Ovary (tissue), 9 donors: ENCODE measurements around the gene NUMBL. TPM values are rescaled to one million over a fixed set of nuclear protein-coding genes. Genes with fewer than 3 reads are reported as not detected.

Experiments used
- DNase-seq, 5 donors: peaks; one replicate each; pipeline ENCODE4 v3.0.0-alpha.2; 2019 to 2020
- H3K27ac ChIP-seq, 2 donors: fragments of 200-600 bp; one replicate each; pipeline versions ENCODE4 v1.5.1 to v1.8.0; 2019 to 2022
- H3K27me3 ChIP-seq: fragments of 200-600 bp; one replicate; pipeline ENCODE4 v1.8.0; 2022
- H3K36me3 ChIP-seq: fragments of 200-600 bp; sonication (generic); one replicate; pipeline ENCODE4 v1.5.1; 2019
- H3K4me1 ChIP-seq: one replicate; pipeline ENCODE4 v1.8.1; 2013; ENCODE audit warnings: mild to moderate bottlenecking, moderate library complexity; ENCODE audit not compliant: insufficient read depth
- H3K4me3 ChIP-seq: fragments of 200-600 bp; sonication (generic); one replicate; pipeline ENCODE4 v1.5.1; 2017
- H3K9me3 ChIP-seq, 2 donors: fragments of 200-600 bp in 1 of 2; sonication (generic) in 1 of 2; one replicate each; pipeline versions ENCODE4 v1.5.1 to v1.8.1; 2013 to 2019; ENCODE audit warnings: mild to moderate bottlenecking in 1 of 2, moderate library complexity in 1 of 2
- EP300 ChIP-seq: sonication (generic); formaldehyde crosslinking; IDR thresholded peaks from one replicate; pipeline ENCODE4 v1.6.1; 2017; ENCODE audit warnings: antibody characterized with exemption
- POLR2A ChIP-seq: fragments of 450-650 bp; IDR thresholded peaks from one replicate; pipeline ENCODE4 v1.6.1; 2017; ENCODE audit warnings: antibody characterized with exemption, mild to moderate bottlenecking, moderate library complexity
- WGBS, 3 donors: extraction: QIAGEN DNeasy Blood & Tissue Kit in 1 of 3; methylation state at CpG; one replicate each; pipeline versions ENCODE4 v1.1.5 to v1.1.7; 2013 to 2017; 5-methylcytosine and 5-hydroxymethylcytosine counted together
- intact Hi-C, 4 donors: fragments of 100-400 bp; cut with DNase I; formaldehyde crosslinking; loops; one replicate each; pipeline versions ENCODE4 v1.11.0 to v1.15.1; 2022 to 2023
- polyA plus RNA-seq, 2 donors: library from polyadenylated mRNA; stranded (reverse); fragments of 200-250 nt in 1 of 2; fragments of 350-450 nt in 1 of 2; fragmentation: Illumina TruSeq in 1 of 2; extraction: RNeasy Lipid Tissue Mini Kit (QIAGEN cat#74804) in 1 of 2; gene quantifications; one replicate each; pipeline ENCODE4 v1.2.3, GENCODE V29; 2013 to 2014
- total RNA-seq, 7 donors: library from RNA; depleted of rRNA in 2 of 7; stranded (reverse); fragments of >200 nt in 2 of 7; fragmentation: NEBNext Ultra II Directional in 3 of 7; extraction: Animal tissue kit (Norgen Biotek cat#: 25700) in 3 of 7; gene quantifications; one replicate each; pipeline versions ENCODE4 v1.1.0 to v1.2.4, GENCODE V29; 2016 to 2023
- TF ChIP-seq, protein P1 (sequence below), 3 donors: fragments of 450-650 bp in 2 of 3; fragments of 200-600 bp in 1 of 3; IDR thresholded peaks; one replicate each; pipeline versions ENCODE4 v1.5.1 to v1.8.0; 2016 to 2022; ENCODE audit warnings: antibody characterized with exemption in 3 of 3, mild to moderate bottlenecking in 1 of 3
- donor health status: DM: no; HTN: no; CAD: no; lungs with moderate emphysema.
- donor health status: DM: no; HTN: no; CAD: no.
- donor health status: Bipolar disorder and iron deficiency.
- donor health status: DM: yes; HTN: yes; CAD: no.
- donor health status: DM: no; HTN: no; CAD: no.
- donor health status: DM: yes; HTN: yes; CAD: no.

Gene NUMBL
- total and polyA plus RNA-seq, 9 donors = 6.7 to 88.9 (median 62.3) TPM

DNA sequence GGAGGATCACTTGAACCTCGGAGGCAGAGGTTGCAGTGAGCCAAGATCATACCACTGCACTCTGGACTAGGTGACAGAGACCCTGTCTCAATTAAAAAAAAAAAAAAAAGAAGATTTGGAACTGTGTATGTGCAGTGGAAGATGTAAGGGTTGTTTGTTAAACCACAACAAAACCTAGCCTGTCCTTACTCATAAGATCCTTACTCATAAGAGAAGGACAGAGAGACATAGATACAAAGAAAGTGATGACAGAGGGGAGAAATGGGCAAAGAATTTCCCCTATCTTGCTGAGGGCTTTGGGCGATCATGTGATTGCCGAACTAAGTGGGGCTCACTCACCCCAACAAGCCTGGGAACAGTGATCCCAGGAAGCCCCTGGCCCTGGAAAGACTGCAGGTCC is 34.4 kb upstream of the NUMBL start:
- no peak for TF ChIP-seq POLR2A
- TF ChIP-seq EP300 = no peak
- TF ChIP-seq, protein P1, sequence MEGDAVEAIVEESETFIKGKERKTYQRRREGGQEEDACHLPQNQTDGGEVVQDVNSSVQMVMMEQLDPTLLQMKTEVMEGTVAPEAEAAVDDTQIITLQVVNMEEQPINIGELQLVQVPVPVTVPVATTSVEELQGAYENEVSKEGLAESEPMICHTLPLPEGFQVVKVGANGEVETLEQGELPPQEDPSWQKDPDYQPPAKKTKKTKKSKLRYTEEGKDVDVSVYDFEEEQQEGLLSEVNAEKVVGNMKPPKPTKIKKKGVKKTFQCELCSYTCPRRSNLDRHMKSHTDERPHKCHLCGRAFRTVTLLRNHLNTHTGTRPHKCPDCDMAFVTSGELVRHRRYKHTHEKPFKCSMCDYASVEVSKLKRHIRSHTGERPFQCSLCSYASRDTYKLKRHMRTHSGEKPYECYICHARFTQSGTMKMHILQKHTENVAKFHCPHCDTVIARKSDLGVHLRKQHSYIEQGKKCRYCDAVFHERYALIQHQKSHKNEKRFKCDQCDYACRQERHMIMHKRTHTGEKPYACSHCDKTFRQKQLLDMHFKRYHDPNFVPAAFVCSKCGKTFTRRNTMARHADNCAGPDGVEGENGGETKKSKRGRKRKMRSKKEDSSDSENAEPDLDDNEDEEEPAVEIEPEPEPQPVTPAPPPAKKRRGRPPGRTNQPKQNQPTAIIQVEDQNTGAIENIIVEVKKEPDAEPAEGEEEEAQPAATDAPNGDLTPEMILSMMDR (IDR thresholded peaks at IDR 0.05) = no peak
- Histone ChIP-seq H3K9me3 (no peaks in the 10 kb centered on the region), H3K27ac (no peak overlapping the region), H3K4me3 (no peak overlapping the region), H3K27me3 (no peaks in the 10 kb centered on the region), H3K36me3 (no peaks in the 10 kb centered on the region), H3K4me1 (peaks cover 3% of the 10 kb centered on the region)
- 93 to 95% (median 94%) methylated on average over 3 of the region's 3 CpGs for WGBS, 3 donors
- intact Hi-C loops = no loop called here
- DNase-seq = no peak

DNA sequence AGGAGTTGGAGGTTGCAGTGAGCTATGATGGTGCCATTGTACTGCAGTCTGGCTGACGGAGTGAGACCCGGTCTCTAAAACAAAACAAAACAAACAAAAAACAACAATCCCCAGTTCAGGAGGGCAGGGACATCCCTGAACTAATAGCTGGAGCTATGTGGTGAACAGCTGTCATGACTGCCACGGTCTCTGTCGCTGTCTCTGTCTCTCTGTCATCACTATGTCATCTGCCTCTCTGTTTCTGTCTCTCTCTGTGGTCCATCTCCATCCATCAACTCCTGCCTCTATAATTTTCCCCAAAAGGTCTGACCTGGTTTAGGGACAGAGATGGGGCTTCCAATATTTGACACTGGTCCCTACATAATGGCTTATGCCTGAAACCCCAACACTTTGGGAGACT is 33.9 kb upstream of the NUMBL start:
- Histone ChIP-seq H3K4me1 (peaks cover 6% of the 10 kb centered on the region), H3K9me3 (no peaks in the 10 kb centered on the region), H3K36me3 (no peaks in the 10 kb centered on the region), H3K4me3 (no peak overlapping the region), H3K27me3 (no peaks in the 10 kb centered on the region), H3K27ac (no peak overlapping the region)
- intact Hi-C loops = no loop called here
- TF ChIP-seq POLR2A (no peak), EP300 (no peak)
- TF ChIP-seq, protein P1 (IDR thresholded peaks at IDR 0.05) = no peak
- DNase-seq = no peak
- WGBS, 3 donors = 91 to 92% (median 91%) methylated on average over 4 of the region's 4 CpGs

DNA sequence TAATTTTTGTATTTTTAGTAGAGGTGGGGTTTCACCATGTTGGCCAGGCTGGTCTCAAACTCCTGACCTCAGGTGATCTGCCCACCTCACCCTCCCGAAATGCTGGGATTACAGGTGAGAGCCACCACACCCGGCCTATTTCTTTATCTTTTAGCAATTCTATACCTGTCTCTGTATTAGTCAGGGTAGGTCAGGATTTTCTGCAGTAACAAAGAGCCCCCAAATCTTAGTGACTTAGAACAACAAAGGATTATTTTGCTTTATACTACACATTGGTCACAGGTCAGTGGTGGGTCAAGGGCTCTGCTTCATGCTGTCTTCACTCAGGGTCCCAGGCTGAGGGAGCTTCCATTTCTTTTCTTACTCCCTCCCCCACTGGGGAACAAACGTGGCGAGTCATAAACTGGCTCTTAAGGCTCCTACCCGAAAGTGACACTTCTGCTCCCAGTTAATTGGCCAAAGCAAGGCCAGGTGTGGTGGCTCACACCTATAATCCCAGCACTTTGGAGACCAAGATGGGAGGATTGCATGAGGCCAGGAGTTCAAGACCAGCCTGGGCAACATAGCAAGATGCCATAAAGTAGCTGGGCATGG is 33.3 kb upstream of the NUMBL start:
- peaks cover 9% of the 10 kb centered on the region for H3K4me1 ChIP-seq
- no peaks in the 10 kb centered on the region for H3K27me3 ChIP-seq
- H3K9me3 ChIP-seq = no peaks in the 10 kb centered on the region
- WGBS, 3 donors = 92 to 94% (median 93%) methylated on average over 5 of the region's 5 CpGs
- no peak overlapping the region for H3K4me3 ChIP-seq
- intact Hi-C loops = no loop called here
- H3K27ac ChIP-seq = no peak overlapping the region
- DNase-seq = no peak
- no peaks in the 10 kb centered on the region for H3K36me3 ChIP-seq
- TF ChIP-seq EP300 = no peak
- TF ChIP-seq, protein P1 (IDR thresholded peaks at IDR 0.05) = no peak
- TF ChIP-seq POLR2A = no peak

DNA sequence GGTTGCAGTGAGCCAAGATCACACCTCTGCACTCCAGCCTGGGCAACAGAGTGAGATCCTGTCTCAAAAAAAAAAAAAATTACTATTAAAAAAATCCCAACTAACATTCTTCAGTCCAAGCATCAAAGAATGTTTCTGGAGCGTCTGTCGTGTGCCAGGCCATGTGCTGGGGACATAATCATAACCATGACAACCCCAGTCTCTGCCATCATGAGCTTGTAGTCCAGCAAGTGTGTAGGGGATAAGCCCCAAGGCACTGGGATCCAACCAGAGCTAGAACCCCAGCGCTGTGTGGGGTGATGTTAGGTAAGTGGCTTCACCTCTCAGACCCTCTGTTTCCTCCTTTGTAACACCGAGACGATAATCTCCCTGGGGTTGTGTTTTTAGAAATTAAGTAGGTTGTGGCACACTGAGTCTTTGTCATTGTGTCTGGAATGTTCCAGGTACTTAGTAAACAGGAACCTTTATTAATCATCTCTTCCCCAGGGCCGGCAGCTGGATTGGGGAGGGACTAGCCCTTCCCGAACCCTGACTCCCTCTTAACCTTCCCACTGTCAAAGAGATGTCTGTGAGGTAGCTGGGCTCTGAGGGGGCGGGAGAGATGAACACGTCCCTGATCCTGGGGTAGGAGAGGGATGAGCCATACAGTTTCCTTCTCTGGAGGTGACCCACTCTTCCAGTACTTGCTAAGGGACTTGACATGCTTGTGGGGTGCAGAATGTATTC is 31.6 kb upstream of the NUMBL start:
- H3K4me1 ChIP-seq = peaks cover 9% of the 10 kb centered on the region
- H3K36me3 ChIP-seq = no peaks in the 10 kb centered on the region
- WGBS, 3 donors = 53 to 67% (median 60%) methylated on average over 9 of the region's 9 CpGs
- no peak for TF ChIP-seq POLR2A
- no peak for TF ChIP-seq EP300
- TF ChIP-seq, protein P1 (IDR thresholded peaks at IDR 0.05) = no peak
- intact Hi-C loops = no loop called here
- no peaks in the 10 kb centered on the region for H3K27me3 ChIP-seq
- no peak for DNase-seq
- no peaks in the 10 kb centered on the region for H3K9me3 ChIP-seq
- no peak overlapping the region for H3K27ac ChIP-seq
- no peak overlapping the region for H3K4me3 ChIP-seq
